MM.1S (cell line): ENCODE measurements around the gene FLAD1.

Source experiments
- DNase-seq: peaks from one replicate; pipeline ENCODE4 v3.0.0-alpha.2; 2015
- H2AFZ ChIP-seq: fragments of 300-600 bp; sonication (generic); 2 replicates; pipeline ENCODE4 v1.6.0; 2016; ENCODE audit warnings: antibody characterized with exemption, low read length
- H3F3A ChIP-seq: fragments of 300-600 bp; sonication (generic); 2 replicates; pipeline ENCODE4 v1.6.1; 2016; ENCODE audit warnings: mild to moderate bottlenecking, antibody characterized with exemption, low read length, moderate library complexity, mixed read lengths; ENCODE audit not compliant: insufficient read depth
- H3K27ac ChIP-seq: fragments of 300-600 bp; sonication (generic); 2 replicates; pipeline ENCODE4 v1.5.1; 2016; ENCODE audit warnings: mild to moderate bottlenecking, low read length
- H3K27me3 ChIP-seq: fragments of 300-600 bp; sonication (generic); replicated peaks from 2 replicates; pipeline ENCODE4 v1.6.0; 2016; ENCODE audit warnings: low read length; ENCODE audit not compliant: insufficient read depth
- H3K36me3 ChIP-seq: fragments of 300-600 bp; sonication (generic); replicated peaks from 2 replicates; pipeline ENCODE4 v1.6.1; 2016; ENCODE audit warnings: mild to moderate bottlenecking, low read length, mixed read lengths; ENCODE audit not compliant: insufficient read depth
- H3K4me1 ChIP-seq: fragments of 300-600 bp; sonication (generic); 2 replicates; pipeline ENCODE4 v1.6.1; 2016; ENCODE audit warnings: low read length, mixed read lengths
- H3K4me2 ChIP-seq: fragments of 300-600 bp; sonication (generic); 2 replicates; pipeline ENCODE4 v1.6.0; 2016; ENCODE audit warnings: low read depth, low read length
- H3K4me3 ChIP-seq: fragments of 300-600 bp; sonication (generic); 2 replicates; pipeline ENCODE4 v1.5.1; 2016; ENCODE audit warnings: low read length, mixed read lengths
- H3K79me2 ChIP-seq: fragments of 300-600 bp; sonication (generic); 2 replicates; pipeline ENCODE4 v1.6.1; 2016; ENCODE audit warnings: mixed run types, low read length, mixed read lengths
- H3K9ac ChIP-seq: fragments of 300-600 bp; sonication (generic); 2 replicates; pipeline ENCODE4 v1.6.1; 2016; ENCODE audit warnings: low read length, mixed read lengths
- H3K9me2 ChIP-seq: fragments of 300-600 bp; sonication (generic); replicated peaks from 2 replicates; pipeline ENCODE4 v1.6.1; 2016; ENCODE audit warnings: mild to moderate bottlenecking, low read length, mixed read lengths; ENCODE audit not compliant: insufficient read depth
- H3K9me3 ChIP-seq: fragments of 300-600 bp; sonication (generic); replicated peaks from 2 replicates; pipeline ENCODE4 v1.6.1; 2016; ENCODE audit warnings: mild to moderate bottlenecking, low read length, mixed read lengths; ENCODE audit not compliant: insufficient read depth
- H4K20me1 ChIP-seq: fragments of 300-600 bp; sonication (generic); 2 replicates; pipeline ENCODE4 v1.6.1; 2016; ENCODE audit warnings: mild to moderate bottlenecking, low read length, moderate library complexity, mixed read lengths; ENCODE audit not compliant: insufficient read depth
- CTCF ChIP-seq: fragments of 300-600 bp; sonication (generic); IDR thresholded peaks from 2 replicates; pipeline ENCODE4 v1.5.1; 2016; ENCODE audit warnings: antibody characterized with exemption, low read length, mixed read lengths
- EZH2 ChIP-seq: fragments of 300-600 bp; sonication (generic); optimal IDR thresholded peaks from 2 replicates; pipeline ENCODE3; 2017; ENCODE audit warnings: low read depth, mild to moderate bottlenecking, antibody characterized with exemption, low read length, mixed read lengths
- EZH2phosphoT487 ChIP-seq: fragments of 300-600 bp; sonication (generic); IDR thresholded peaks from 2 replicates; pipeline ENCODE4 v1.6.1; 2018; ENCODE audit warnings: antibody characterized with exemption, low read length

The FLAD1 gene

GRCh38 chr1:155038602-155039307, 55.6 kb downstream of the FLAD1 start:
- Histone ChIP-seq H3K9me2 (no peaks in the 10 kb centered on the region), H3K79me2 (no peaks in the 10 kb centered on the region), H3K36me3 (no peaks in the 10 kb centered on the region), H3K27ac (peak overlapping the region; percentile 6; the same call in 1 of the 2 replicates), H3K27me3 (0 out of 2 replicates have a peak, but pooled peaks cover 5% of the 10 kb centered on the region), H3K4me2 (peak overlapping the region; percentile 32; the same call in 1 of the 2 replicates), H3K9ac (no peak overlapping the region), H3K4me3 (no peak overlapping the region), H3K9me3 (no peaks in the 10 kb centered on the region), H3K4me1 (peaks cover 22% of the 10 kb centered on the region), H4K20me1 (no peaks in the 10 kb centered on the region), H2AFZ (peak overlapping the region; percentile 21), H3F3A (peaks cover 10% of the 10 kb centered on the region)
- TF ChIP-seq EZH2: no peak
- no peak for TF ChIP-seq EZH2phosphoT487
- TF ChIP-seq CTCF: no peak
- DNase-seq: peak; percentile 37

- no peaks in the 10 kb centered on the region for H4K20me1 ChIP-seq
- H3K9ac ChIP-seq: no peak overlapping the region
- no peaks in the 10 kb centered on the region for H3K9me2 ChIP-seq
- no peak overlapping the region for H3K4me3 ChIP-seq
- H3K27me3 ChIP-seq: 0 out of 2 replicates have a peak, but pooled peaks cover 3% of the 10 kb centered on the region
- no peak for TF ChIP-seq EZH2phosphoT487
- no peak for TF ChIP-seq CTCF
- TF ChIP-seq EZH2: no peak
- H3K27ac ChIP-seq: peak overlapping the region; percentile 6; the same call in 1 of the 2 replicates
- no peaks in the 10 kb centered on the region for H3K9me3 ChIP-seq
- H2AFZ ChIP-seq: peak overlapping the region; percentile 21; the same call in 1 of the 2 replicates
- peaks cover 27% of the 10 kb centered on the region for H3K4me1 ChIP-seq
- no peaks in the 10 kb centered on the region for H3K79me2 ChIP-seq
- peaks cover 10% of the 10 kb centered on the region for H3F3A ChIP-seq
- no peak for DNase-seq
- H3K4me2 ChIP-seq: peak overlapping the region; percentile 32; the same call in 1 of the 2 replicates
- no peaks in the 10 kb centered on the region for H3K36me3 ChIP-seq
Measured at GRCh38 chr1:155039308-155039669, 56.1 kb downstream of the FLAD1 start.

GRCh38 chr1:155040358-155041093, 57.4 kb downstream of the FLAD1 start:
- no peak for DNase-seq
- no peaks in the 10 kb centered on the region for H3K79me2 ChIP-seq
- H3K4me1 ChIP-seq: peaks cover 39% of the 10 kb centered on the region
- H3K27ac ChIP-seq: no peak overlapping the region
- H3K4me3 ChIP-seq: no peak overlapping the region
- H3K36me3 ChIP-seq: no peaks in the 10 kb centered on the region
- H3K4me2 ChIP-seq: no peak overlapping the region
- H2AFZ ChIP-seq: no peak overlapping the region
- H3K9ac ChIP-seq: no peak overlapping the region
- H3K9me3 ChIP-seq: no peaks in the 10 kb centered on the region
- H4K20me1 ChIP-seq: no peaks in the 10 kb centered on the region
- TF ChIP-seq CTCF: no peak
- TF ChIP-seq EZH2: no peak
- TF ChIP-seq EZH2phosphoT487: no peak
- no peaks in the 10 kb centered on the region for H3K27me3 ChIP-seq
- H3F3A ChIP-seq: peaks cover 10% of the 10 kb centered on the region
- no peaks in the 10 kb centered on the region for H3K9me2 ChIP-seq
